Osteoblast (primary cell): ENCODE data around the gene TRIM6. TPM values are rescaled to one million over a fixed set of nuclear protein-coding genes. Genes with fewer than 3 reads are reported as not detected.
"Not testable (repeated sequence)": the region's sequence is repeated elsewhere in the genome, so short reads cannot be mapped to it uniquely, and the experiment has no call there.

Experiments used
- DNase-seq: peaks from one replicate; pipeline ENCODE4 v3.0.0; 2011; ENCODE audit warnings: low spot score, mixed read lengths; ENCODE audit not compliant: insufficient read length; ENCODE audit errors: missing footprints
- H2AFZ ChIP-seq: 2 replicates; pipeline ENCODE4 v1.6.0; 2011; ENCODE audit warnings: mild to moderate bottlenecking, low read length
- H3K27ac ChIP-seq: 2 replicates; pipeline ENCODE4 v1.5.1; 2011; ENCODE audit warnings: mild to moderate bottlenecking, low read depth, low read length, moderate library complexity
- H3K27me3 ChIP-seq: 2 replicates; pipeline ENCODE4 v1.6.0; 2012; ENCODE audit warnings: mild to moderate bottlenecking, control low read depth, inconsistent platforms, low read length, moderate library complexity; ENCODE audit not compliant: insufficient read depth
- H3K36me3 ChIP-seq: 2 replicates; pipeline ENCODE4 v1.5.1; 2011; ENCODE audit warnings: mild to moderate bottlenecking, low read length, control low read depth, moderate library complexity; ENCODE audit not compliant: insufficient read depth
- H3K4me1 ChIP-seq: 2 replicates; pipeline ENCODE4 v1.5.1; 2011; ENCODE audit warnings: mild to moderate bottlenecking, low read length, control low read depth, moderate library complexity; ENCODE audit not compliant: insufficient read depth
- H3K4me2 ChIP-seq: 2 replicates; pipeline ENCODE4 v1.6.0; 2011; ENCODE audit warnings: mild to moderate bottlenecking, low read length; ENCODE audit not compliant: insufficient read depth
- H3K4me3 ChIP-seq: fragments of 200-600 bp; sonication (generic); 3 replicates; pipeline ENCODE4 v1.5.1; 2012; ENCODE audit warnings: mild to moderate bottlenecking, low read length, inconsistent platforms; ENCODE audit not compliant: insufficient read depth
- H3K79me2 ChIP-seq: 2 replicates; pipeline ENCODE4 v1.6.0; 2012; ENCODE audit warnings: mild to moderate bottlenecking, low read length, control low read depth, inconsistent platforms; ENCODE audit not compliant: insufficient read depth
- H3K9me3 ChIP-seq: 2 replicates; pipeline ENCODE4 v1.5.1; 2011; ENCODE audit warnings: low read depth, low read length, control low read depth
- H4K20me1 ChIP-seq: 2 replicates; pipeline ENCODE4 v1.6.0; 2012; ENCODE audit warnings: mild to moderate bottlenecking, low read length, control low read depth; ENCODE audit not compliant: insufficient read depth
- CTCF ChIP-seq: IDR thresholded peaks from 2 replicates; pipeline ENCODE4 v1.5.1; 2011; ENCODE audit warnings: mild to moderate bottlenecking, low read depth, low read length, moderate library complexity; ENCODE audit errors: extremely low read depth
- total RNA-seq: library from RNA; depleted of rRNA; stranded (reverse); fragments of >200 nt; gene quantifications from 2 replicates; pipeline ENCODE4 v1.2.3, GENCODE V29; 2012

The TRIM6 gene
- total RNA-seq, 1 donor, result 3.6 TPM

GRCh38 chr11:5592615-5593014 is 3.8 kb upstream of the TRIM6 start:
- Histone ChIP-seq H3K27ac (no peak overlapping the region), H3K9me3 (no peaks in the 10 kb centered on the region), H3K4me3 (no peak overlapping the region), H3K79me2 (no peaks in the 10 kb centered on the region), H3K4me2 (no peak overlapping the region), H3K36me3 (no peaks in the 10 kb centered on the region), H3K4me1 (peaks cover 4% of the 10 kb centered on the region), H4K20me1 (no peaks in the 10 kb centered on the region), H3K27me3 (no peaks in the 10 kb centered on the region), H2AFZ (peak overlapping the region; percentile 75)
- no peak for TF ChIP-seq CTCF
- DNase-seq, result no peak

GRCh38 chr11:5593146-5593545 is 3.3 kb upstream of the TRIM6 start:
- Histone ChIP-seq H3K9me3 (no peaks in the 10 kb centered on the region), H3K27ac (no peak overlapping the region), H3K4me3 (no peak overlapping the region), H2AFZ (peak overlapping the region; percentile 75), H3K4me2 (no peak overlapping the region), H3K36me3 (no peaks in the 10 kb centered on the region), H4K20me1 (no peaks in the 10 kb centered on the region), H3K79me2 (no peaks in the 10 kb centered on the region), H3K4me1 (peaks cover 9% of the 10 kb centered on the region), H3K27me3 (no peaks in the 10 kb centered on the region)
- no peak for DNase-seq
- TF ChIP-seq CTCF, result no peak

GRCh38 chr11:5597953-5598352 is 1.5 kb downstream of the TRIM6 start:
- Histone ChIP-seq H3K27me3 (no peaks in the 10 kb centered on the region), H3K4me1 (peaks cover 22% of the 10 kb centered on the region), H4K20me1 (no peaks in the 10 kb centered on the region), H3K4me2 (peak overlapping the region; percentile 95), H3K4me3 (peak overlapping the region; percentile 75), H3K9me3 (no peaks in the 10 kb centered on the region), H3K27ac (peak overlapping the region; percentile 66), H3K36me3 (no peaks in the 10 kb centered on the region), H3K79me2 (peaks cover 9% of the 10 kb centered on the region), H2AFZ (no peak overlapping the region)
- TF ChIP-seq CTCF, result no peak
- DNase-seq, result no peak

GRCh38 chr11:5600374-5600851 is 4.0 kb downstream of the TRIM6 start:
- Histone ChIP-seq H3K79me2 (peaks cover 9% of the 10 kb centered on the region), H3K4me3 (no peak overlapping the region), H3K4me2 (peak overlapping the region; percentile 35), H3K27ac (peak overlapping the region; percentile 76), H4K20me1 (no peaks in the 10 kb centered on the region), H3K9me3 (no peaks in the 10 kb centered on the region), H2AFZ (peak overlapping the region; percentile 78), H3K36me3 (peaks cover 2% of the 10 kb centered on the region), H3K4me1 (peaks cover 26% of the 10 kb centered on the region), H3K27me3 (no peaks in the 10 kb centered on the region)
- TF ChIP-seq CTCF, result peak; percentile 98
- peak; percentile 93 for DNase-seq

GRCh38 chr11:5602791-5603190 is 6.4 kb downstream of the TRIM6 start:
- not testable (repeated sequence) for H3K27me3 ChIP-seq, H3K4me2 ChIP-seq, H3K9me3 ChIP-seq, H3K4me3 ChIP-seq, H3K79me2 ChIP-seq, H3K36me3 ChIP-seq, H4K20me1 ChIP-seq
- Histone ChIP-seq H3K4me1 (peaks cover 32% of the 10 kb centered on the region), H2AFZ (peak overlapping the region; percentile 50), H3K27ac (peak overlapping the region; percentile 45)
- DNase-seq, result peak; percentile 77
